SH-SY5Y (cell line): ENCODE measurements around the gene KCNH4.
A peak's percentile ranks its signal among the peaks of the same experiment; 100 is the strongest.

Source experiments
- GATA2 ChIP-seq: IDR thresholded peaks from 2 replicates; pipeline ENCODE4 v1.6.1; 2011; ENCODE audit warnings: mild to moderate bottlenecking, low read depth, low read length
- GATA3 ChIP-seq: IDR thresholded peaks from 2 replicates; pipeline ENCODE4 v1.6.1; 2011; ENCODE audit warnings: low read depth, mild to moderate bottlenecking, low read length, moderate library complexity

KCNH4 gene

DNA sequence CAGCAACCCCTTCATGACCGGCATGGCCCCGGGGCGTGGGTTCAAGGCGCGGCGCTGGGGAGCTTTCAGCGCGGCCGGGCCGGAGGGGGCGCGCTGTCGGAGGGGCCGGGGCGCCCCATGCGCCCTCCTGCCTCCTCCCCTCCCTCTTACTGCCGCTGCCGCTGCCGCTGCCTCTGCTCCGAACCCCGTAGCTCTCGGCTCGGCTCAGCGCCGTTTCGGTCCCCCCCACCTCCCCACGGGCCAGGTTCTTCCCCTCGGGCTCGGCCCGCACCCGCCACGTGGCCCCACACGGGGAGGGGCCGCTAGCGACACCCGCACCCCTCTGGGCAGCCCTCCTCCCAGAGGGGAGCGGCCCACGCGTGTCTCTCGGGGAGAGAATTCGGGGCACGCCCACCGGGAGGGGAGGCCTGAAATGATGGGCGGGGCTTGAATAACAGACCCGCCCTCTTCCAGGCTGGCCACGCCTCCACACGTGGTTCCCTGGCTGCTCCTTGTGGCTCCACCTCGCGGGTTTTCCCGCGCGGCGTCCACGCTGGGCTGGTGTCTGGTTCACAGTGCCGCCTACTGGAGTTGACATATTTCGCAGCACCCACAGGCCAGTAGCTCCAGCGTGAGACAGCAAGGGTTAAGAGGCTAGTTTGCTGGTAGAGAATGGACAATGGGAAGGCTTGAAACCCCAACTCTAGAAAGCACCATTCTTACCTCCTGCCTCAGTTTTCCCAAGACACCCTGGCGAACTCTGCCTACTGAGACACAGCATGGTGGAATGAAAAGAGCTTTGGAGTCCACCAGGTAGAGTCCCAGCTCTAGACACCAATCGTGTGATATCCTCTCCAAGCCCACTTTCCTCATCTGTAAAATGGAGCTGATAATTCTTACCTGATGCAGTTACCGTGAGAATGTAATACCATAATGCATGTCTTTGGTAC, at the start of gene KCNH4:
Gene KCNH4, minus strand, starts transcription at position 221 of the 929 bp plus-strand sequence. Its CDS starts 197 bp downstream, at position 24.
- TF ChIP-seq GATA2 (no peak), GATA3 (no peak)

DNA sequence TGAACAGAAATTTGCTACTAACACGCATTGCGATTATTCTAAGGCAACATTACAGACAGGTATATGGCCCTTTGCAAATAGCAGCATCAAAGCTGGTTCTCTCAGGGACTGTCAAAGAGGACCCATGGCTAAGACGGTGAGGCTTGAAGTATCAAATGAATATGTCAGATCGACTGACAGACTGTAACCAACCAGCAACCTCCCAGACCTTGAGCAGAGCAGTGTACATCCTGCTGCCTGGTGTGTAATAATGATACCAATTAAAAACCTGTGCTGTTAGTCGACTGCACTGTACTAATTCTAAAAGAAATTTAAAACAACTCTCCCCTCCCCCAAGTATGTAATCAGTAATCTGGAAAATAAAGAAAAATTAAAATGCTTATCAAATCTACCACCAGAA, 49.3 kb upstream of the KCNH4 start:
- TF ChIP-seq GATA2 (no peak), GATA3 (no peak)

DNA sequence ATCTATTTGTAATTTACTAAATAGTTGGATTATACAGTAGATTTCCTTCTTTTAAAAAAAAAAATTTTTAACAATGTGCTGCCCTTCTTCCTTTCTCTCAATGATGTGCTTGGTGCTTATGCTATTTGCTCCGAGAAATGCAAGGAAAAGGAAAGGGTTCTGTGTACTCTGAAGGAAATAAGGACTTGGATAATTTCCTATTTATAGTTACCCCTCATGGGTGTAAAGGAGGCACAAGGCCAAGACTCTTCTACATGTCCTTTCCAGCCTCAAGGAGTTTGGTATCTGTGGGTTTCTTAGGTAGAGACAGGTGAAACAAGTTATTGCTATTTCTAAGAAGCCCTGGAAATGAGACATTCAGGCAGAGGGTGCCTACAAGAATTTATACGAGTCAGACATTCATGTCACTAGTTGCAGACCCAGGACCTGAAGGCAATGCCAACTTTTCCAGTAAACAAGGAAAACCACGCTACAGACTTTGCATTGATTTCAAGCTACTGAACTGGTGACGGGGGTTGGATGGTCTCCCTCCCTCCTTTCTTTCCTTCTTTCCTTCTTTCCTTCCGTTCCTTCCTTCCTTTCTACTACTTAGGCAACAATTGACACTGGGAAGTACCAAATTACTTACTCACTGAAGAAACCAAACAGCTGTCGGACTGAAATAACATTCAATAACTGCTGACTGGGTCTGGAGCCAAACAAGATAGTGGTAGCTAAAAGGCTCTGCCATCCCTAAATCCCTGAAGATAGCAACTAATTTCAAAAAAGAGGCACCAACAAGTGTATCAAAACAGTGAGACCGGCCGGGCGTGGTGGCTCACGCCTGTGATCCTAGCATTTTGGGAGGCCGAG, 47.1 kb upstream of the KCNH4 start:
- TF ChIP-seq GATA2 (no peak), GATA3 (no peak)

DNA sequence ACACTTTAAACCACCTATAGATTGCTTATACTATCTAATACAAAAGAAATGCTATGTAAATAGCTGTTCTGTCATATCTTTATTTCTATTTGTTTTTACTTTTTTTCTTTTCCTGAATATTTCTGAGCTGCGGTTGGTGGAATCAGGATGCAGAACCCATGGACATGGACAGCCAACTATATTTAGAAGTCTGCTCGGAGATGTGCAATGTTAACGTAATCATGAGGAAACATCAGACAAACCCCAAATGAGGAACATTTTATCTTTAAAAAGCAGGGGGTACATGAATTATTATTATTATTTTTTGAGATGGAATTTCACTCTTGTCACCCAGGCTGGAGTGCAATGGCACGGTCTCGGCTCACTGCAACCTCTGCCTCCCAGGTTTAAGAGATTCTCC, 44.7 kb upstream of the KCNH4 start:
- no peak for TF ChIP-seq GATA3
- no peak for TF ChIP-seq GATA2

DNA sequence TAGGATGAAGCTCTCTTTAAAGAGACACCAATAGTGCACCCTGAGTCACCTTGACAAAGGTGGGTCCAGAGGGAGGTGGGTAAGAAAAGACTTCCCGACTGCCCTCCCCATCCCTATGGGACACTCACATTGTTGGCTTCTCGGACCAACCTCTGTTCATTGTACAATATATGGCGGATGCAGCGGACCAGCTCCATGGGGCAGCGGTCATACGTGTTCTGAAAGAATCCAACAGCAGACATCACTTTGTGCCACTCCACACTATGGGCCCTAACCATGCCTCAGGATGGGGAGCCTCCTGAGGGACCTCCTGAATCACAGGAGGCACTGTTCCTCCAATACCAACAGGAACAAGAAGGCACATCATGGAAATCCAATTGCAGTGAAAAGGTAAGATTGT, 43.7 kb upstream of the KCNH4 start:
- TF ChIP-seq GATA2 (no peak), GATA3 (no peak)

DNA sequence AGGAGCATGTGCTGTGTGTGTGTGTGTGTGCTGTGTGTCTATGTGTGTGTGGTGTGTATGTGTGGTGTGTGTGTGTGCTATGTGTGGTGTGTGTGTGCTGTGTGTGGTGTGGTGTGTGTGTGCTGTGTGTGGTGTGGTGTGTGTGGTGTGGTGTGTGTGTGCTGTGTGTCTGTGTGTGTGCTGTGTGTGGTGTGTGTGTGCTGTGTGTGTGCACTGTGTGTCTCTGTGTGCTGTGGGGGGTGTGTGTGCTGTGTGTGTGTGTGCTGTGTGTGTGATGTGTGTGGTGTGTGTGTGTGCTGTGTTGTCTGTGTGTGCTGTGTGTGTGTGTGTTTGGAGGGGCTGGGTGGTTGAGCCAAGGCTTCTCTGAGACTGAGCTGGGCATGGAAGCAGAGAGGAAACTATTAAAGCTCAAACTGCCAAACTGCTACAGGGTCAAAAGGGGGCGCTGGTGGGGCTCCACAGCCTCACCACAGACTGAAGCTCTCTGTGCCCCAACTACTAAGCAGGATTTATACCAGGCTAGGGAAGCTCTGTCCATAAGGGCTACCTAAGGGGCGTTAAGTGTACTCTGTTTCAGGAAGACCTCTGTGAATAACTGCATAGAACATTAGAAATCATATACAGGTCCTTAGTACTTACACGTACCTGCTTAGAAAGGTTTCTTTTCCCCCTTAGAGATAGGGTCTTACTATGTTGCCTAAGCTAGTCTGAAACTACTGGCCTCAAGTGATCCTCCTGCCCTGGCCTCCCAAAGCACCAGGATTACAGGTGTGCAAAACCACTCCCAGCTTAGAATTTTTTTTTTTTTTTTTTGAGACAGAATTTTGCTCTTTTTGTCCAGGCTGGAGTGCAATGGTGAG, 41.2 kb upstream of the KCNH4 start:
- TF ChIP-seq GATA3 (no peak), GATA2 (no peak)

DNA sequence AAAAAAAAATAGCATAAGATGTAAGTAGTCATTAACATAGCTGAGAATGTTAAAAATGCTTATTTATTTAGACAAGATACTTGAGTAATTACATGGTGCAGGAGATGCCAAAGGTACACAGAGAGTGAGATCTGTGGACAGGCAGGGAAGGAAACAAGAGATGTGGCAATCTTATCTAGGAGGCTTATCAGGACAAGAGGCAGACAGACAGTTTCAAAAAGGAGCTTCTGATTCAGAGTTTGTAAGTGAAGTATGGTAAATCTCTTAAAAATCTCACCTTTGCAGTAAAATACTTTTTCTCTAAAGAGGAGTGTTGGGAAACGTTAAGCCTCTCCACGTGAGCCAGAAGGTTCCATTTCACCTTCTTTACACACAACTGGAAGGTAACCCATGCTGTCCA, 33.2 kb upstream of the KCNH4 start:
- TF ChIP-seq GATA3, result no peak

DNA sequence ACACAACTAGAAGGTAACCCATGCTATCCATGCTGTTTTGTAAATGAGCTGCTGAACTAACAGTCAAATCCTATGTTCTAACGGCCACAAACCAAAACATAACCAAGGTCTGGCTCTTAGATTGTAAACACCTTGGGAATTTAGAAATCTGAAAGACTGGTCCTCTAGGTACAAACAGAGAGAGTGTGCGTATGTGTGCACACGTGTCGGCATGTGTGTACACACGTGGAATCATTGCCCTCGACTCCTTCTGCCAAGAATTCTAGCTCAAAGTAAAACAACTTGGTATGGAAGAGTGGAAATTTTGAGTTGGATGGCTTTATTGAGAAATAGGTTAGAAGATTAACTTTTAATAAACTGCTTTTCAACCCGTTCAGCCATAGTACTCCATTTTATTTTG, 31.4 kb upstream of the KCNH4 start:
- no peak for TF ChIP-seq GATA3
- TF ChIP-seq GATA2, result no peak

DNA sequence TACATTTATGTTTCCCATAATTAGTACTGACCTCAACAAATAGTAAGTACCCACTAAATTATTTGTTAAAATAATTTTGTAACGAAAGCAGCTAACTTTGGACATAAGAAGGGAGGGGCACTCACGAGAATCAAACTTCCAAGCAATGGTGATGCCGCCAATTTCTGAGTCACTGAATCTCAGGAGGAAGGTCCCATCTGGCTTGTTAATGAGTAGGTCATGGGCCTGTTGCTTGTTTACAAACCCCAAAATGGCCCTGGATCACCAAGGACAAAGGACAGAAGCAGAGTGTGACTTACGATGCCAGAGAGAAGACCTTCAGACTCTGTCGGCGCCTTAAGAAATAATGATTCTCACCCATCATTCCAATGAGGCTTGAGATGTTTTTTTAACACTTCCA, 29.1 kb upstream of the KCNH4 start:
- TF ChIP-seq GATA3 (no peak), GATA2 (no peak)

DNA sequence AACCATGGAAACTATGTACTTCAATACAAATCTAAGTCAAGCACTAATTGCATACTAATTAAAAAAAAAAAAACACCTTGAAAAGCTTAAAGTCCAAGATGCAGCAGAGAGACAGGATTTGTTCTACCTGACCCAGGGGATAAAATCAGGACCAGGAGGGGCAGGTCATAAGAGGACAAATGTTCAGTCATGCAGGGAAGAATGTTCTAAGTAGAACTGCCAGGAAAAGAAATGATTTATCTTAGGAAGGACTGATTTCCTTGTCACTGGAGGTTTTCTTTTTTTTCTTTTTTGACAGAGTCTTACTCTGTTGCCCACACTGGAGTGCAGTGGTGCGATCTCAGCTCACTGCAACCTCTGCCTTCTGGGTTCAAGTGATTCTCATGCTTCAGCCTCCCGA, 22.4 kb upstream of the KCNH4 start:
- no peak for TF ChIP-seq GATA3
- no peak for TF ChIP-seq GATA2

DNA sequence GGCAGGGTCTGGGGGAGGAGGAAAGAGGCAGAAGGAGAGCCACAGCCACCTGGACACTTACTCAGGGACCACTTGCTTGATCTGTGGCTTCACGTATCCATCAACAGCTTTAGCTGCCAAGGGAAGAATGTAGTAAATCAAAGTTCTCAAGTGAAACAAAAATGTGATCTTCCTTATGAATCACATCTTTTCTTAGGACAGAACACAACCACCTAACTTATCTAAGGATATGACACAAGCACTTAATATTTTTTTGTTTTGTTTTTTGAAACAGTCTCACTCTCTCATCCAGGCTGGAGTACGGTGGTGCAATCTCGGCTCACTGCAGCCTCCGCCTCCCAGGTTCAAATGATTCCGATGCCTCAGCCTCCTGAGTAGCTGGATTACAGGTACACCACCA, 21.8 kb upstream of the KCNH4 start:
- no peak for TF ChIP-seq GATA2
- TF ChIP-seq GATA3, result no peak

DNA sequence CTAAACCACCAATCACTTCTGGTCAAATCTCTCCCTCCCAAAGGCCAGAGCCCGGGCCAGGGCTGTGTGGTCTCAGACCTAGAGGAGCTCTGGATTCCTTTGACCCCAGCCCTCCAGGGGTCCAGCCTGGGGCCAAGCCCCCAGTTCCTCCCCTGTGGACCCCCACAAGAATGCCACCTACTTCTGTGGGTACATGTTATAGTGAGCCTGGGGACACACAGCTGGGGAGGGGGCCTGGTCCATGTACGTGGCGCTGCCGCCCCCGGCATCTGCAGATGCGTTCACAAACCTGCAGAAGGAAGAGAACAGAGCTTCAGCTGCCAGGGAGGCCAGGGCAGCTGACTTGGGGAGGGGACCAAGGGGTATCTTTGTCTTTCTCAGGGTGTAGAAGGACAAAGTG, 21.2 kb upstream of the KCNH4 start:
- TF ChIP-seq GATA3 (no peak), GATA2 (no peak)

DNA sequence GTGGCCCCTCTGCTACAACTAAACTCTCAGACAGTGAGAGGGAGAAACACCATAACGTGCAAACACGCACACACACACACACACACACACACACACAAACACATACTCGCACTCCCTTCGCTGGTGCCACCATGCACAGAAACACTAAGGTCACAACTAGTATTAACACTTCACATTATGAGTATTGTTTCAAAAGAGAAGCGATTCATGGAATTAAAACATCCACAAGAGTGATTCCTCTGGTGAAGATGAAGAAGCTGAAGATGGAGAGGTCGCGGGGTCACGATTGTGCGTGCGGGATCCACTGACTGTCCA, 20.5 kb upstream of the KCNH4 start:
- TF ChIP-seq GATA2 (no peak), GATA3 (no peak)

DNA sequence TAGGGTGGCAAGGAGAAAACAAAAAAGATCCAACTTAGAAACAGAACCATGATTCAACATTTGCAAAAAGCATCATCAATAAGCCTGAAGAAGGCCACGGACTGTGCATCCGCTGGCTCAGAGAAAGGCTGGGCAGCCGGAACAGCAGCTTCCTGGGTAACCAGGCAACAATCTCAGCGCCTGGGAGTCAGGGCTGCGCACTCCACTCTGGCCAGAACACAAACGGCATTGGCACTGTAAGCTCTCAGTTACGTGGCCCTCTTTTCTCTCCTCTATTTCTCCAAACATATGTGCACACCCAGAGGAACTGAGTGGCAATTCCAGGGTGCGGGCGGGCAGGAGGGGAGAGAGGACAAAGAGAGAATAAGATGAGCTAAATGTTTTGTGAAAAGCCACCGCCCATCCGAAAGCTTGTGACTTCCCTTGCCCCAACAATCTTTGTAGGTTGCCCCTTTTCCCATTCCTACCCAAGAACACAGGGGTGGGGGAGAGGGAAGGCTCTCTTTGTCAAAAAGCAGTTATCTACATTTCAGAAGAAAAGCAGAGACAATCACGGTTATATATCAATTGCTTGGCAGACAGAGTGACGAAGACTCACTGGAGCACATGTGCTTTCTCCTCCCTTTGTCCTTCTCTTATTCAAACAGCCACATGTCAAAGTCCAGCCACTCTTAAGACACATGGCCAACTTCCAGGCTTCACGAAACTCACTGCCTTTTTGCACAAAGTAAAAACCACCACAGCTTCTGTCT, 19.9 kb upstream of the KCNH4 start:
- TF ChIP-seq GATA3, result no peak
- peak; percentile 81 for TF ChIP-seq GATA2
